ENCODE measurements around the gene MSL2.

DNA sequence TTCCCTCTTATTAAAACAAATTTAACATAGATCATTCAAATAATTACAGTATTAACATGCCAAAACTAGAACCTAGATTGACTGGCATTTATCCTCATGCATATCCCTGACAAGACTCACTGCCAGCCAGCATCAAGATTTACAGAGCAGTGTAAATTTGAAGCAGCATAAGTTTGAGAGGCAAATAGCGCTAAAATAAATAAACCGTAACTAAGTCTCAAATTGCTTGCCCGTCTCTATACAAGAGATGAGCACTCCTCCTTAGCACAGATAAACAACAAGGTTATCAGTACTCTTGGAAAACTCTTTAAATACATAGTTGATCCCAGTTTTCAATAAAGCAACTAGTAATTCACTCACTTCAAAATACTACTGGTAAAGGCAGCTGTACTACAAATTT lies 29.6 kb downstream of the MSL2 start:
- TF ChIP-seq, protein P1, sequence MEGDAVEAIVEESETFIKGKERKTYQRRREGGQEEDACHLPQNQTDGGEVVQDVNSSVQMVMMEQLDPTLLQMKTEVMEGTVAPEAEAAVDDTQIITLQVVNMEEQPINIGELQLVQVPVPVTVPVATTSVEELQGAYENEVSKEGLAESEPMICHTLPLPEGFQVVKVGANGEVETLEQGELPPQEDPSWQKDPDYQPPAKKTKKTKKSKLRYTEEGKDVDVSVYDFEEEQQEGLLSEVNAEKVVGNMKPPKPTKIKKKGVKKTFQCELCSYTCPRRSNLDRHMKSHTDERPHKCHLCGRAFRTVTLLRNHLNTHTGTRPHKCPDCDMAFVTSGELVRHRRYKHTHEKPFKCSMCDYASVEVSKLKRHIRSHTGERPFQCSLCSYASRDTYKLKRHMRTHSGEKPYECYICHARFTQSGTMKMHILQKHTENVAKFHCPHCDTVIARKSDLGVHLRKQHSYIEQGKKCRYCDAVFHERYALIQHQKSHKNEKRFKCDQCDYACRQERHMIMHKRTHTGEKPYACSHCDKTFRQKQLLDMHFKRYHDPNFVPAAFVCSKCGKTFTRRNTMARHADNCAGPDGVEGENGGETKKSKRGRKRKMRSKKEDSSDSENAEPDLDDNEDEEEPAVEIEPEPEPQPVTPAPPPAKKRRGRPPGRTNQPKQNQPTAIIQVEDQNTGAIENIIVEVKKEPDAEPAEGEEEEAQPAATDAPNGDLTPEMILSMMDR (optimal IDR thresholded peaks at IDR 0.05 in 1 of 3, IDR thresholded peaks at IDR 0.05 in 1 of 3, conservative IDR thresholded peaks at IDR 0.05 in 1 of 3; ENCODE audit: extremely low read depth in 1 of 3, insufficient read depth in 2 of 3, low read length in 3 of 3), result no peak
- TF ChIP-seq EZH2 (IDR thresholded peaks at IDR 0.05; ENCODE audit: low read length), result no peak

Data from keratinocyte (primary cell).